ENCODE measurements around the gene HOXA5.

The HOXA5 gene

DNA sequence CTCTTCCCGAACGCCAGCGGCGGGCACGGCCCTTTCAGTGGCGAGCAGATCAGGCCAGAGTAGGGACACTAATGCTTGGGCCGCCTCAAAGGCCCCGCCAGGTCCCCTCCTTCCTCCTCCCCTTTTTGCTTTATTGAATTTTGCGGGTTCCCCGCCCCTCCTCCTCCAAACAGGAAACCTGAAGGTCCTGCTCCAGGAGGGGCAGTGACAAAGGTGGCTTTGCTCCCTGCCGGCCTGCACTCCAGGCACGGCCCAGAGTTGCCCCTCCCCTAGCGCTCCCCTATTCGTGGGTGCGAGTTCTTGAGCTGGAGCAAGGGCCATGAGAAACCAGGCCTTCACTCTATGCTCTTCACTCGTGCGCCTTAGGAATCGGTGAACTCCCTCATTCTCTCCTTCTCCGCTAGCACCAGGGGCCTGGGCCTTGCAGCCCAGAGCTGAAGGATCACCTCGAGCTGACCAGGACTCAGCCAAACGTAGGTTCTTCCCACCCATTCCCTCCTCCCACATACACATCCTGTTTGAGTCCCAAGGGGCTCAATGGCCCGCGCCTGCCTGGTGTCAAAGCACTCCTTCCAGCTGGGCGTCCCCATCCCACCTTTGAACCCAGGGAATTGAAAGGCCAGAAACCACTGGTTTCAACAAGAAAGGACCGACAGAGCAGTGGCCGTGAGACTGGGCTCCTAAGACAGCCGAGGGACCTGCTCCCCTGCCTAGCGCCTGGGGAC, 4.7 kb upstream of the HOXA5 start:
- no peak for DNase-seq (ENCODE audit: low read depth)

DNA sequence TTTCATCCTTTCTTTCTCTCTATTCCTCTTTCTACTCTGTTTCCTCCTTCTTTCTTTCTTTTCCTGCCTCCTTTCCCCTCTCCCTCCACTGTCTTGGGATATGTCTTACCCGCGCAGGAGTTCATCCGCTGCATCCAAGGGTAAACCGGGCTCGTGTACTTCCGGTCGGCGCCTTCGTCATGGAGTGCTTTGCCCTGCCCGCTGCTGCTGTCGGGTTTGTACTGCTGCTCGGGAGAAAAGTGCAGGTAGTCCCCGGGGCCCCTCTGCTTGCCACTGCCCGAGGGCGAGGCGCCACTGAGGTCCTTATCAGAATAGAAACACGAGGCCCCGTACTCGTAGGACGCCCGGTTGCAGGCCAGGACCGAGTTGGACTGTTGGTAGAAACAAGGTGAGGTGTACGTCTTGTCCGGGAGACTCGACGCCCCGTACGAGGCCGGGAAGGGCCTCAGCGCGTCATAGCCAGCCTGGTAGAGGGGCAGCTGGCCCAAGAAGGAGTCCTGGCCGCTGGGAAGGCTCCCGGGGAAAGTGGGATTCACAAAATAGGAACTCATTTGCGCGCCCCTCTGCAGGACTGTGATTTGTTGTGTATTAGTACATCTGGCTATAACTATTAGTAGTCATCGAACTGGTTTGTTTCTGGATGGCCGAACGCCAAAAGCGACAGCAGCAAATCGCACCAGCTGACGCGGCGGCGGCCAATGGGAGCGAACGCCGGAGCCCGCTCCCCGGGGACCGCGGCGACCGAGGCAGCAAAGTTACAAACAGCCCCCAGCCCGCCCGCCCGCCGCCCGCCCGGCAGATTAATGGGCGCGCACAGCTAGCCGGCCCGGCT, 3.9 kb upstream of the HOXA5 start, which contains the start of gene HOXA6:
Gene HOXA6, minus strand, starts transcription at position 576 of the 832 bp plus-strand sequence. Its CDS starts 25 bp downstream, at position 551.
- no peak for DNase-seq (ENCODE audit: low read depth)

DNA sequence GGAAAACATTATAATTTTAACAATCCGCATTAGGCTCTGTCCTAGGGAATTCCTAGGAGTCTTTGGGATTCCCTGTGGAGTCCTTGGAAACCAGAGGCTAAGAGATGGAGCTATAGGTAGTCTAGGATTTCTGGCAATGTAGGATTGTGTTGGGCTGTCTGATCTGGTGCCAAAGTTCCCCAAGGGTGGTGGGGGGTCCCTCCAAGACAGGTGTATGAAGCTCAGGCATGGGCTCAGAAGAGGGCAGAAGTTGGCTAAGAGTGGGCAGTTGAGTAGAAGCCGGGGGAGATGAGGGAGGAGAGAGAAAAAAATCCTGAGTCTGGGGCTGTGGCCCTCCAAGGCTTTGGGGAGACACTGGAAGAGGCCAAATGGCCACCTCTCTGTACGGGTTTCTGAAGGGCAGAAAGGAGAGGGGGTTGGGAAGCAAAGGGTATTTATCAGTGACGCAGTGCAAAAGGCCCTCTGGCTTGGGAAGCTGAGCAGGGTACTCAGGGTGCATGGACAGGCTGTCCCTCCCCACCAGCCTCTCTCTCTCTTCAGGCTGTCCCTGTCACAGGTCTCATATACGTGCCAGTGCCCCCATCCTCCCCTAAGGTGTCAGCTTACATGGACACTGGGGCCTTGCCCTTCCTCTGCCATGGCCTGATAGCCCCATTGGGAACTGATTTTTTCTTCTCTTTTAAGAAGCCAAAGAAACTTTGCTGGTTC, 3.2 kb upstream of the HOXA5 start:
- DNase-seq (ENCODE audit: low read depth) = no peak

DNA sequence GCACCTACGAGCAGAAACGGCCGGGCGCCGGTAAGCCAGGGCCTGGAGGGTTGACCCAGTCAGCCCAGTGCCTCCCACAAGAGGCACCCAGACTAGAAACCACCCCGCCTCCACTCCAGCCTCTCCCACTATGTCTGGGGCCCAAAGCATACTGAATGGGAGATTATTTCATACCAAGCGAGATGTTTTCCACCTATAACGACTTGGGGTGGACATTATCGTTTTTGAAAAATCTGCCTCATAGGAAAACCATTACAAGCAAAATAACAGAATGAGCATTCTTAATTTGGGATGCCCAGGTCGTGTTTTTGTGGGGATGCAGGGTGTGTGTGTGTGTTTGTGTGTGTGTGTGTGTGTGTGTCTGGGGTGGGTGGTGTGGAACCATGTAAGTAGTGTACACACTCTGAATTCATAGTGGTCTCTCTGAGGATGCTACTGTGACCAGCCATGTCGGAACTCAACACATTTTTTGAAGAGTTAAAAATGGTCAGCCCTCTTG, 2.5 kb upstream of the HOXA5 start:
- DNase-seq (ENCODE audit: low read depth) = no peak

DNA sequence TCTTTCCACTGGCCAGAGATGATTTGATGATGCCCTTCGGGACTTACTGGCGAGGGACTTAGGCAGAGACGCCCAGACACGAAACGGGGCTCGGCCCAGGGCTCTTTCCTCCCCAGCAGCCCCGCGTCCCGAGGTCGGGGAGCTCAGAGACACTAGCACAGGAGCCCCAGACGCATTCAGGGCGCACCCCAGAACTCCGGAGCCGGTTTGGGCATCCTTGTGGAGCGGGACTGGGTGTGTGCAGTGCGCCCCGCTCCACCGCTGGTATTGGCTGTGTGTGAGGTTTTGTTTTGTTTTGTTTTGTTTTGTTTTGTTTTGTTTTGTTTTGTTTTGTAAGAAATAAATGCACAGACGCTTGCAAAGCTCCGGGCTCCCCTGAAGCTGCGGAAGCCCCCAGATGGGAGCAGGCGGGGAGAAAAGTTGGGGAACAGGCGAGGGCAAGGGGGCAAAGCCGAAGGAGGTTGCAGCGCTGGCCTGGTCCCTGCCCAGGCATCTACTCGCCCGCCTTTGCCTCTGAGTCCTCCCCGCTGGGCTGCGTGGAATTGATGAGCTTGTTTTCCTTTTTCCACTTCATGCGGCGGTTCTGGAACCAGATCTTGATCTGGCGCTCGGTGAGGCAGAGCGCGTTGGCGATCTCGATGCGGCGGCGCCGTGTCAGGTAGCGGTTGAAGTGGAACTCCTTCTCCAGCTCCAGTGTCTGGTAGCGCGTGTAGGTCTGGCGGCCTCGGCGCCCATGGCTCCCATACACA, 1.9 kb upstream of the HOXA5 start:
- no peak for DNase-seq (ENCODE audit: low read depth)

DNA sequence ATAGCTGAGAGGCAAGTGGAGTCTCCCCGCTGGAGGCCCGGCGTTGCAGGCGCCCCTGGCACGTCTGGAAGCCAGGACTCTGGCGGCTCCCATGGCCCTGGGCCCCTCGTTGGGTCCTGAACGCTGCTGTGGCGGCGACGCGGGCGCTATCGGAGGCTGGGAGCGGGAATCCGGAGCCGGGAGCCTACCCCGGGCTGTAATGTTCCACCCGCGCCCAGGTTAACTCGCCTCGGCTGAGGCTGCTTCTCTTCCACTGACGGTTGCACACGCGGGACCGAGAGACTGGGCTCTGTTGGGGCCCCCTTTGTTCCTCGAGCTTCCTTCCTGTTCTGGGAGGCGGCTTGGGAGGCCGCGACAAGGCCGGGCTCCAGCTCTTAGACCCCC, 1.3 kb upstream of the HOXA5 start:
- no peak for DNase-seq (ENCODE audit: low read depth)

DNA sequence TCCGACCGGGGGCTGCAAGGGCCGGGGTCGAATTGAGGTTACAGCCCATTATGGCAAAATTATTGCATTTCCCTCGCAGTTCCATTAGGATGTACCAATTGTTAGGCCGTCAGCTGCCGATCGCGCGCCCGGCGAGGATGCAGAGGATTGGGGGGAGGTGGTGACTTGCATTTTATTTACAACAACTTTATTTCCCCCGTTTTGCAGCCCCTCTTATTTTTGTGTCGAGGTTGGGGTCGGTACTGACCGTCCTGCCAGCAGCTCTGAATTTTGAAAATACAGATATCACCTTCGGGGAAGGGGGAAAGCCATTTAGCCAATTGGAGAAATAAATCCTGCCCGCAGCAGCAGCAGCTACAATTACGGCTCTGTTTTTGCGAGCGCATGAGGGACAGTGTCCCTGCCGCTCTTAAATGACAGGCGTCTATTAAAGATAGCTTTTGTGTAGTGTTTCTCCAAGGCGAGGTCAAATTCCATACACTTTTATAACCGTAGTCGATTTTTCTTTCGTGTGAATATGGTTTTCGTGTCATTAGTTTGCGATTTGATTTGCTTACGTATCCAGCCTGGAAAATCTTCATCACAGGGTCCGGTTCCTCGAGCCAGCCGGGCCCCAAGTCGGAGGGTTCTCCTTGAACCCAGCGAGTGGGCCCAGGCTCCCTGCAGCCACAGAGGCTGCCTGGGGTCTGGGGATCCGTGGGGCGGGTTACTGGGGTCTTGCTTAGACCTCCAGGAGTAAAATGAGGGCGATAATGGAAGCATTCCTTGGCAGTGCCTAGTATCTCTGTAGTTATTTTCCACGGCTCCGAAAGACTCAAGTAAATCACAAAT, 684 bp upstream of the HOXA5 start:
- no peak for DNase-seq (ENCODE audit: low read depth)

DNA sequence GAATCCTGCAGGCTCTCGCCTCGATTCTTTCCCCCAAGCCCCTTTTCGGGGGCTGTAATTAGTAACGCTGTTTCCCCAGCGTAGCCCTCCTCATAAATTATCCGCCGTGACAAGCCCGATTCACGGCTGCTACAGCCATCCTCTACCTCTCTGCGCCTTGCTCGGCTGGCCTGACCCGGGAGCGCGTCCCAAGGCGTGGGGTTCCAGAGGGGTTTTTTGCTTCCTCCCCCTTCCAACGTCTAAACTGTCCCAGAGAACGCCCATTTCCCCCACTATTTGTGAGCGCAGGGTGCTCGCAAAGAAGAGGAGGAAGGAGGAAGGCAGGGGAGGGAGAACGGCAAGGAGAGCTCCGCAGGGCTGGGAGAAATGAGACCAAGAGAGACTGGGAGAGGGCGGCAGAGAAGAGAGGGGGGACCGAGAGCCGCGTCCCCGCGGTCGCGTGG, 880 bp downstream of the HOXA5 start:
- DNase-seq (ENCODE audit: low read depth) = no peak

DNA sequence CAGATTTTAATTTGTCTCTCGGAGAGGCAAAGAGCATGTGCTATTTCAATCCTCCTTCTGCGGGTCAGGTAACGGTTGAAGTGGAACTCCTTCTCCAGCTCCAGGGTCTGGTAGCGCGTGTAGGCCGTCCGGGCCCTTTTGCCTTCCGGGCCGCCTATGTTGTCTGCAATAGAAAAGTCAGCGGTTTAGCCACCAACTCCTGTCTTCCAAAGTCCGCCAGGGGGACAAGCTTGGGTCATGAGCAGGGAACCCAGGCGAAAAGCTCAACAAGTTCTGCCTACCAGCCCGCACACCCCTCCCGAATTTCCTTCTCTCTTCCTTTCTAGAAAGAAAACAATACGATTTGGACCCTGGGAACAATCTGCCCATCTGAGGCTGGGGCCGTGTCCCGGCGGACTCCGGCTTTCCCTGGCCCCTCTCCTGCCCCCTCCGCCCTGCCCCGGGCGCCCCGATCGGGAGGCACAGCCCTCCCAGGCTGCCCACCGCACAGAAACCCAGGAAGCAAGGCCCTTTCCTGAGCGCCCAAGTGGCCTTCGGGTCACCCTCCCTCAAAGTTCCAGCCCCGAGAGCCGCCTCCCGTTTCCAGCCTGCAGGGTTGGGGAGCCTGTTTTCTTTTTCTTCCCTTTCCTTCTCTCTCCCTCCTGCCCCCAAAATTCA, 1.4 kb downstream of the HOXA5 start:
- no peak for DNase-seq (ENCODE audit: low read depth)

DNA sequence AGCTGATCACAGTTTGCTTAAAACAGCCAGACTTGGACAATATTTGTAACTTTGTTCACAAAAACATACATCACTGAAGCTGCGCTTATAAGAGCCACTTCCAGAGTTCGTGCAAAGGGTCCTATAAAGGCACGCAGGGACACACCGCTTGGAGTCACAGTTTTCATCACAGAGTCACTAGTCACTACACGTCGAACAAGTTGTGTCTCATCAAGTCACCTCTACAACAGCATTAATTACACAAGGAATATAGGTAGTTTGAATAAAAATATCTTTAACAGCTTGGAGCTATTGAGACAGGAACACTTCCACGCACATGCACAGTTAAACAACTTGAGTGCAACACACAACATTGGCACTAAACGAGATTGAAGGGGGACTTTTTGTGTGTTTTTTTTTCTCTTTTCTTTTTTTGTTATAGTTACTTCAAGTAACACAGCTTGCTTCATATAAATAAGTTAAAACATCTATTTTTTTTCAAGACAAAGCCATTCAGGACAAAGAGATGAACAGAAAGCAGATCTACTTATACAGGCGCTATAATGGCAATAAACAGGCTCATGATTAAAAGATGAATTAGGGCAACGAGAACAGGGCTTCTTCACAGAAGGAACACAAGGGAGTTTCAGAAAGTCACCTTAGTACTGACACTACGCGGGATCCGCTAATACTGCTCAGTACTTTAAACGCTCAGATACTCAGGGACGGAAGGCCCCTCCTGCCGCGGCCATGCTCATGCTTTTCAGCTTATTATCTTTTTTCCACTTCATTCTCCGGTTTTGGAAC, 2.2 kb downstream of the HOXA5 start:
- no peak for DNase-seq (ENCODE audit: low read depth)

DNA sequence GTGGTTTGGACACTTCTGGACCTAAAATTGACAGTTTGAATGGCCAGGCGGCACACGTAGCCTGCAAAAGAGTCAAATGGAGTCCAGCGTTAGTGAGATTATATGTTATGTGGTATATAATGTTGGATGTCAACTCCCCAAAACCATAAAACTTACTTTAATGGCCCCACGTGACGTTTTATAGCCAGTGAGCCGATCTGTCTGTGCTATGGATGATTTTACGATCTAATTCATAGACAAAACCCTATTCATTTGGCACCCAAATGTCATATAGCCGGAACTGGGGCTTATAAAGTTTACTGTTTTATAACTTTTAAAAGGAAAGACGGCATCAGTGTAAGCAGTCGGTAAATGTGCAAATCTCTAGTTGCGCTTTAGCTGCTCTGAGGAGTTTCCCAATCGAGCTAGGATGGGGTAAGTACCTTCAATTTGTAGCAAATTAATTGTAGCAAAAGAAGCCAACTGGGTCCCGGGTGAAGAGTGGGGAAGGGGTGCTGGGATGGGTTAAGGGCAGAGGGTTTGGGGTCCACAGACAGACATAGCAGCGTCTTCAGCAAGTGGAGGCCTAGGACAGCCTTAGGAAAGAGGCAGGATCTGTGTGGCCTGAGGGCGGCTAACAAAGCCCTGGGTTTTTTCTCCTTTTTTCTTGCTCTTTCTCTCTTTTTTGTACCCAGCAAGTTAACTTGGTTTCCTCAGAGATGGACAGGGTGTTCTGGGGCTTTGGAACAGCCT, 3.2 kb downstream of the HOXA5 start:
- DNase-seq (ENCODE audit: low read depth) = no peak

DNA sequence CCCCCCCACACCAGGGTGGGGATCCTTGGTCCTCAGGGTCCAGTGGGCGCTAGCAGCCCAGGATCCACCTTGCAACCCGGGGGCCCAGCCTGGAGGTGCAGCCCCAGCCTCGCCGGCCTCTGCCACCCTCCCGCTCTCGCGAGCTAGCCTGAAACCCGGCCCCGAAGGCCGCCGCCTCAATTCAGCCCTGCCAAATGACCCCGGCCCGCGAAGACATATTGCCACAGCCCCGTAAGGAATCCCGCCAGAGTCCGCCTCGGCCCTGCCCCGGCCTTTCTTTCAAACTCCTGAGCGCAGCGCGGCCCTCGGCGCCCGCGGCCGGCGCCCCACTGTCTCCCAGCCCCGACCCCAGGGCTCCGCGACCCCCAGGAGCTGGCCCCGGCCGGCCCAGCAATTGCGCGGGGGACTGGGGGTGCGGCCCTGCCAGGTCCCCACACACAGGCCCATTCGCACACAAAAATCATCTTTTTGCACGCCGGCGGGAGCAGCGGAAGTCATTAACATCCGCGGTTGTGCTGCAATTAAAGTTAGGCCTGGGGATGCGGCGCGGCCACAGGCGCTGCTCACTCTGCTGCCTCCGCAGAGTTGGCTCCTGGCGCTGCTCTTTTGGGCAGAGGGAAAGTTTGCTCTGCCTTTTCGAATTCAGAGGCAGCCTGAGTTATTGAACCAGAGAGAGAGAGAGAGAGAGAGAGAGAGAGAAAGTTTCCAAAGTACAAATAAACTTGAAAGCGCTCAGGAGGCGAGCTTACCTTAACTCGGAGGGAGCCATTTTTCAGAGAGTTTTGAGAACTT, 4.0 kb downstream of the HOXA5 start:
- no peak for DNase-seq (ENCODE audit: low read depth)

DNA sequence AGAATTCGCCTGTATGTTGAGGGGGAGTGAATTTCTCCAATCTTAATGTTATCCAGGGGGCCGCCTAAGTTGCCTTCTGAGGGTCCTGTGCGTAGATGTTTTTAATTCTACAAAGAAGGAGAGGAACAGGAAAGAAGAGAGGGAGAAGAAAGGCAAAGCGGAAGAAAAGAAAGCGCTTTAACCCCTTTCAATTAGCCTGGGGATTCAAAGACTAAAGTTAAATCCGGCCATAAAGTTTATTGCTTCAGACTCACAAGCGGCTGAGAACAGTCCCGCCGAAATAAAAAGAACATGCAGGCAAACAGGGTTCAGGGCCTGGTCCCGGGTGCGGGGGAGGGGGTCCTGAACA, 4.5 kb downstream of the HOXA5 start:
- no peak for DNase-seq (ENCODE audit: low read depth)

DNA sequence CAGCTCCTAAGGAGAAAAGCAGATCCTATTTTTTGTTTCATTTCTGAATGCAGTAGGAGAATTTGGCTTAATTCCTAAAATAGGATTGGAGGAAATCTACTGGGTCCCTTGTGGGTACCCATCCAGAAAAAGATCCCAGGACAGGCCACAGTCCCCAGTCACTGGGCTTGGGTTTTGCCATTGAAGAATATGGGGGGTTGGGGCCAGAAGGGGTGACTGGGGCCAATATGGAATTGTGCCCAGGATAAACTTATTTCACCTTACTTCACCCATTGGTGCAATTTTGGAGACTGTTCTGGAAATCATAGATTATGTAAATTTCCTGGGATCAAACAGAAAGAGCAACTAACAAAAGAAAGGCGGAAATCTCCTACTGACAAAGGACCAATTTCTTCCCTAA, 5.0 kb downstream of the HOXA5 start:
- DNase-seq (ENCODE audit: low read depth) = no peak

DNA sequence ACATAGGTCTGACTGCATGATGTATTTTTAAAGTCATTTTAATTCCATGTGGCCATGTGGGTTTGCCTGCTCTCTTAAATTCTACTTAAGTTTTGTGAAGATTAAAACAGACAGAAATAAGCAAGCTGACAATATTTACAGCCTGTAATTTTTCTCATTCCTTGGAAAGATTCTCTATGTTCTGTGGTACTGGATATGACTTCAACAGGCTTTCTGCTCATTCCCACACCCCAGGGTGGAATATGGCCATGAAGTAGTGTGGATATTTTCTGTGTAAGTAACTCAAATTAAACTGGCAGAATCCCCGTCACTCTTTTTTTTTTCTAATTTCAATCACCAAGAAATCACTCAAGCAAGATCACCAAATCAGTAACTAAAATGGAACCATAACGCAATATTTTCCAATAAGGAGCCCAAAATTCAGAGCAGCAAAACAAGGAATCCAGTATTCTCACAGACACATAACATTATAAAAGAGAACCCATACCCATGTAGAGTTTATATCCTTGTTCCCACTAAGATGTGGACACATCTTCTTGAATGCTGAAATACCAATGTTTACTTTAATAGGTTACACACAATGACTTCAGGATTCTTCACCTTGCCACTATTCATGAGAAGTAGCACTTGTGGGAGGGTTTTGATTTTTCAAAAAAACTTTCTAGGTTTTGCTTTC, 5.7 kb downstream of the HOXA5 start:
- no peak for DNase-seq (ENCODE audit: low read depth)

DNA sequence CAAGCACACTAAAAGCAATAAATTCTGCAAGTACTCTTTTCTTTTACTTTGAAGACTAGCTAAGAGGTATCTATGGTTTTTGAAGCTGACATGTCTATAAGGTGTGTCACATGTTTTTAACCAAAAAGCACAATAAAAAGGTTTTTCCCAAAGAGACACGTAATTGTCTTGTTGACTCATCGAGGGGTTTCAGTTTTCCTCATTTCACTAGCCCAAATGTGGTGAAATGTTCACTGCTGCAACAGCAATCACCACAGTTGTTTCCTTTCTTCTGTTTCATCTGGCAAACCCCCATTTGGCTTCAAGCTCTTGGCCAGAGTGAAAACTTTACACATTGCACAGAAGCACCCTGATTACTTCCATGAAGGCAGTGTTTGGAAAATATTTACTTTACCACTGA, 9.1 kb downstream of the HOXA5 start:
- peak; percentile 25 for DNase-seq (ENCODE audit: low read depth)

DNA sequence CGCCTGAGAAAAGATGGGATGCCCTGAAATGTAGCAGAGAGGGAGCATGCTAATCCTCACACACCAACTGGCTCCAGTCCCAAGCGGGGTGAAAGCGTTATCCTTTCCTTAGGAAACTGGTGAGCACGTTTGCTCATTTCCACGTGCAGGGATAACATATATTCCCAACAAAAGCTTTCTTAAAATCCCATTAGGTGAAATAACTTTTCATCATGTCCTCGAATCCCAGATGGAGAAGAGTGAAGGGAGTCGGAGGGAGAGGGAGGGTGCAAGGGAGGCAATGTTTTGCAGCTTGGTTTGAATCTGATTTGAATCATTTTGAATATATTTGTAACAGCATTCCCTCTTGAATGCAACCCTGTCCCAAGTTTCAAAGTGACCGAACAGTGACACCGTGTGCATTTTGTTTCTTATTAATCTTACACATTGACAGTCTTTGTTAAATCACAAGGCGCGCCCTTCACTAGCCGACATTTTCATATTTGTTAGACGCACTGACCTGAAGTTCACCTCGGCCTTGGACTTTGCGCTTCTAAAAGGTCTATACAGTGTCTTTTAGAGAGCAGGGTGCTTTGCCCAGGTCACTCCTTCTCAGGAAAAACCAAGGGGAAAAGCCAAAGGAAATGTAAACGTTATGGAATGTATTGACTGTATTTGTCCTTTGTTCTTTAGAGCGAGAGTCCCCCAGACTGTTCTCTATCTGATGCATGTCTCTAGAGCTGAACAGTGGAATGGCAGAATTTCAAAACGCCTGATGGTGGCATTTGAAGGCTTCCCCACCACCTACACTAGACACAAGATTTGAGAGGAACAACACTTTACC, 9.9 kb downstream of the HOXA5 start:
- no peak for DNase-seq (ENCODE audit: low read depth)

Measured in fibroblast of gingiva (primary cell).